GM21390 (cell line): ENCODE data around the gene CDX2.
A peak's percentile ranks its signal among the peaks of the same experiment; 100 is the strongest.
"Not testable (repeated sequence)": the region's sequence is repeated elsewhere in the genome, so short reads cannot be mapped to it uniquely, and the experiment has no call there.

Experiments used
- ATAC-seq: cut with Tn5 transposase; IDR thresholded peaks from one replicate; pipeline ENCODE4 v1.9.1; 2021; ENCODE audit not compliant: unreplicated experiment

The CDX2 gene

DNA sequence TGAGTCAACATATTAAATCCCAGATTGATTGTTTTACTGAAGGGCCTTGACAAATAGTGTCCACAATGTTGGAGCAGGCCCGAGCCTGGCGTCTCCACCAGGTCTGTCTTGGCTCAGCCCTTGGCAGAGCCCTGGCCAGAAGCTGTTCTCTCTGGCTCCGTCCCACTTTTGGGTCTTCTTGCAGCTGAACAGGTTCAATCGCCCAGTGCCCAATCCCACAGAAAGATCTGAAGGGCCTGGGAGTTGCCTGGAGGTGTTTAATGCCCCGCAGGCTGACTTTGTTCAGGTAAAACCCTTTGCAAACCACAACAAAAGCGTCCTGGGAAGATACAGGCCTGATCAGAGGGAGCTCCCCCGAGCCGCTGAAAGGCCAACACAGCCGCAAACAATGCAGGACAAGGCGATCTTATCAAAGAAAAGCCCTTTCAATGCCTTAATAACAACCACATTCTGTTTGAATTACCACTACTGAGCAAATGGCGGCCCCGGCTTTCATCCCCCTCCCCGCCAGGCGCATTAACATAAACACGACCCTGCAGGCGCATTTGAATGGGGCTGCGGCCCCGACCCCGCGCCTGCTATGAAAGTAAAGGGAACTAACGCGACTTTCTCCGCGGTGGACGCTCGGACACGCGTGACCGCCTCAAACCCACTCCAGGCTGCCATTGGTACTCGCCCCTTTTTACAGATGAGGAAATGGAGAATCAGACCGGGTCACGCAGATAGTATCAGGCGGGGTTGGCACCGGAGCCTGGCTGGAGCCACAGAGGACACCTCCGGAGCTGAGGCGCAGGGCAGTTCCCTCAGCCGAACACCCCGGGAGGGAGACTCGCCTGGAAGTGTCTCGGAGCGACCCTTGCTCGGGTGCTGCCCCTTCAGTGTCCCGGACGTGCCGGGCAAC lies 3.1 kb downstream of the CDX2 start:
- no peak for ATAC-seq

DNA sequence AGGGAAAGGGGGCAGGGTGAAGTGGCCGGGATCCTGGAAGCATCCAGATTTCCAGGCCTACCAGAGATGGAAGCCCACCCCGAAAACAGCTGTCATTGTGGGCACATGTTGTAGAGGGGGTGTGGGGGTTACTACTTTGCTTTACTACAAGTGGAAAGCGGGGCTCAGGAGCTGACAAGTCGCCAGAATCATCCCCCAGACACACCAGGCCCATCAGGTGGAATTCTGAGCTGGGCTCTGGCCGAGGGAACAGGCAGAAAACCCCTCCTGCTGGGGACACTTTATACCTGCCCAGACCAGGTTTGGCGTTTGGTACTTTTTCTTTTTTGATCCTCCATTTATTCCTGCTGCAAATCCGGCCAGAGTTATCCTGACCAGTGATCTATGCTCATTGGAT lies 3.8 kb downstream of the CDX2 start:
- ATAC-seq: no peak

DNA sequence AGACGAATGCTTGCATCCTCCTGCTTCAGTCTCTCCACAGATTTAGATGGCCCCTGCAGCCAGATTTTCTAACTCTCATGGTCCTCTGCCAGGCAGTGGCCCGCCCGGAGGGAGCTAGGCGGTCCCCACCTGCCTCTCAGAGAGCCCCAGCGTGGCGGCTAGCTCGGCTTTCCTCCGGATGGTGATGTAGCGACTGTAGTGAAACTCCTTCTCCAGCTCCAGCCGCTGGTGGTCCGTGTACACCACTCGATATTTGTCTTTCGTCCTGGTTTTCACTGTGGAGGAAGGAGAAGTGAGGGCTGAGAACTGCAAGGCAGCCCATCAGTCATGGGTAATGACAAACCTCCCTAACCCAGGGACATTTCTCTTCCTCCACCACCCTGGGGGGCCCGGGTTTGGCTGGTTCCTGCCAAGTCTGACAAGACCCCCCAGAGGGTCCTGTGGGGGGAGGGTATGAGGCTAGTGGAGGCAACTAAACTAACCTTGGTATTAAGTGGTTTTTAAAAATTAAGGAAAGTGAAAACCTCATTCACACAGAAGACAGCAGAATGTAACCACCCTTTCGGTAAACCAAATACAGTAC lies 4.3 kb downstream of the CDX2 start:
- no peak for ATAC-seq

DNA sequence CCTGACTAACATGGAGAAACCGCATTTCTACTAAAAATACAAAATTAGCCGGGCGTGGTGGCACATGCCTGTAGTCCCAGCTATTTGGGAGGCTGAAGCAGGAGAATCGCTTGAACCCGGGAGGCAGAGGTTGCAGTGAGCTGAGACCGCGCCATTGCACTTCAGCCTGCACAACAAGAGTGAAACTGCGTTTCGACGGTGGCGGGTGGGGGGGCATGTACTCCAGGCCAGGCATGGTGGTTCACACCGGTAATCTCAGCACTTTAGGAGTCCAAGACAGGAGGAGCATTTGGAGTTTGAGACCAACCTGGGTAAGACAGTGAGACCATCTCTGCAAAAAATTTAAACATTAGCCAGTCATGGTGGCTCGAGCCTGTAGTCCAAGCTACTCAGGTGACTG lies 4.9 kb downstream of the CDX2 start:
- ATAC-seq: not testable (repeated sequence)

DNA sequence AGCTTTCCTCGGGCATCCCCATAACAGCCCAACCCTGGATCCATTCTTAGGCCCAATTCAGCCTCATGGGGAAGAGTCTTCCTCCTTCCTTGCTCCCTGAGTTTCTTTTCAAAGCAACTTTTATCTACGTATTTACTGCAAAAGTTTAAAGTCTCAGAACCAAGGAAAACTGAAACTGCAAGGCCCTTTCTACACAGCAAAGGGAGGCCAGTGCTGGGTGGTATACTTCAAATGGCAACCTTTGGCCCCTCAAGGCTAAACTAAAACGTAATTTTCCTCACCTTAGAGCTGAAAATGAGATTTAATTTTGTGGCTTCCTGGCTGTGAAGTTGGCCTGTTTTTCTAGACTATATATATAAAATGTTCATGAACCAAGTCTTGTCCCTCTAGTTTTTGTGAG lies 5.6 kb downstream of the CDX2 start:
- ATAC-seq: no peak

DNA sequence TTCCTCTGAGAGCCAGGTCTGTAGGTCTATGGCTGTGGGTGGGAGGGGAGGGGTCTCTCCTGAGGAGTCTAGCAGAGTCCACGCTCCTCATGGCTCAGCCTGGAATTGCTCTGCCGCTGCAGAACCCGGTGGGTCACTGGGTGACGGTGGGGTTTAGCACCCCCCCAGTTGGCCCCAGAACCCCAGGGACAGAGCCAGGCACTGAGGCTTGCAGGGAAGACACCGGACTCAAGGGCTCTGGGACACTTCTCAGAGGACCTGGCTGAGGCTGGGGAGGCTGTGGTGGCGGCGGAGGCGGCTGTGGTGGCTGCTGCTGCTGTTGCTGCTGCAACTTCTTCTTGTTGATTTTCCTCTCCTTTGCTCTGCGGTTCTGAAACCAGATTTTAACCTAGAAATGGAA lies 6.1 kb downstream of the CDX2 start:
- no peak for ATAC-seq

DNA sequence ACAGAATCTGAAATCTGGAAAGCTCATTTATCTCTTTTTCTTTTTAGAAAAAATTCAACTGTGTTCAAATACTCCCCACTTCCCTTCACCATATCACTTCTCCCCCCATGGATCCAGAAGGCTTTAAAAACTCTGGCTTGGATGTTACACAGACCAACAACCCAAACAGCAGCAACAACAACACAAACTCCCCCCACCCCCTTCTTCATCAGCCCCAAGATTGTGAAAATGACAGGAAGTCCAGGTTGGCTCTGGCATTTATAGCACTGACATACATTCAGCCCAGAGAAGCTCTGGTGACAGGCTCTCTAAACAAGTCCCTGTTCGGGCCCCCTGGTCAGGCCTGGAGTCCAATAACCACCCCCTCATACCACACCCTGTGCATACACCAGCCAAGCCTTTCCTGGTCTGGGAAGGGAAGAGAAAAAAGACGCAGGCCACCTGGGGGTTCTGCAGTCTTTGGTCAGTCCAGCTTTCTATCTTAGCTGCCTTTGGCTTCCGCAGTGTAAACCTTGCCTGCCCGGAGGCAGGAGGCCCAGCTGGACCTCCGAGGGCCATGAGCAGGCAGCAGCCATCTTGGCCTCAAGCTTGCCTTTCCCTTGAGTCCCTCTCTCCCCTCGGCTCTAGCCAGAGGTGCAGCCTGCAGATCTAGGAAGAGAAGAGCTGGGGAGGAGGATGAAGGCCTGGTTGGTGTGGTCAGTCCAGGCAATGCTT lies 6.8 kb downstream of the CDX2 start:
- no peak for ATAC-seq

DNA sequence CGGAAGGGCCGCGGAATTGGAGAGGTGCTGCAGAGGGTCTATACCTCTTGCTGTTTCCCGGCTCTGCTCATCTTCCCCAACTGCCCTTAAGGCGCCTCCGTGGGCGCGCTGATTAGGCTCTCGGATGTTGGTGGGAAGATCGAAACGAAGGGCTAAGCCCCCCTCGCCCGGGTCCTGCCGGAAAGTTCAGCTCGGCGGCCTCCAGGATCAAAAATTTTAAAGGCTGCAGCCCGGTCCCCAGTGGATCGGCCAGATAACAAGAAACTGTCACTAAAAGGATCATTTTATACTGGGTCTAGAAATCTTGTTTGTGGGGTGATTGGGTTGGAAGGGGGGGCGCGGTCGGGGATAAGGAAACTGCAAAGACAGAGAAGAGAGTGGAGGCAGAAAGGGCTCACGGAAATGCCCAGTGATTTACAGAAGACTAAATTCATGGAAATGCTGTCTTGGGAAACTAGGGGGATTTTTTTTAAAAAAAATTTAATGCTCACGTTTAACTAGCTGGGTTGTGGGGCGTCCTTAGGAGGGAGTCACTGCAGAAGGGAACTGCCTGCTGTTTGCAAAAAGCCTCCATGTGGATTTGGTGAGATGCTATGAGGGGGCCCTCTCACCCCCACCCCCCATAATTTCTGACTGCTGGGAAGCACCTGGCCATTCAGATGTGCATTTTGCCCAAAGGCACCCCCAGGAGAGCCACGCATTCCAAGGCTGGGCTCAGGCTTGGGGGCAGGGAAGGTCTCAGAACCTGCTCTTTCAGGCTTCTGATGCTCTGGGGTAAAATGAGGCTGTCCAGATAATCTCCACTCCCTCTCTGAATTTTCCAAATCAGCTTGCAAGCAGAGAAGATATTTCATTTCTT lies 7.7 kb downstream of the CDX2 start:
- ATAC-seq: no peak

DNA sequence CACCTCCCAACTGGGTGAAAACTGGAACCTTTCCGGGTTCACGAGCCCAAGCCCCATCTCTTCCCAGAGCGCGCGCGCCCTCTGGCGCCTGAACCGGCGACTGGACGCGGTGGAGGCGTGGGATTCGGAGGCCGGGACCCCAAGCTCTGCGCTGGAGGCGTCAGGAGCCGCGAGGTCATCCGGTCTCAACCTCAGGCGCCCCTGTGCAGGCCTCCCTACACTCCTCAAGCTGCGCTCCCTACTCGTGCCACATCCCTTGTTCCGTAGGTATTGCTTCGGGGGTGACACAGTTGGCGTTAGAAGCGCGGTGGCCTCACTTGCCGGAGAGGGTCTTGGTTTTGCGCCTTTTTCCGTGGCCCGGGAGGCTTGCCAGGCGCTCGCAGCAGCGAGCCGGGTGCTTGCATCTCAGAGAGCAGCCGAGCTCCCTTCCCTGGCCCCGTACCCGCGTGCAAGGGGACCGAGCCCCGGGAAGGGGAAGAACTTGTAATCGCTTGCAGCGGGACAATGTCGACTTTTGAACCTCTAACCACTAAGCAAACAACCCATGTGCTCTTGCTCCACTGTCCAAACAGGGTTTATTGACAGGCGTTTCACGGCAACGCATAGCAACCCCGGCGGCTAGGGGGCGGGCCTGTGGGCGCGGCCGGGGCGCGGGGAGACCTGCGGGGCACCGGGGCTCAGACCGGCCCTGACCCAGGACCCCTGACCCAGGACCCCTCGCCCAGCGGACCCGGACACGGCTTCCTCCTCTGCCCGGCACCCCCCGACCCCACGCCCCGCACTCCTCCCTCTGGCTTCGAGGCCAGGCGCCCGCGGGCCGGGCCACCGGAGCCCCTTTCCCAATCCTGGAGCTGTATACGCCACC lies 8.5 kb downstream of the CDX2 start:
- no peak for ATAC-seq

DNA sequence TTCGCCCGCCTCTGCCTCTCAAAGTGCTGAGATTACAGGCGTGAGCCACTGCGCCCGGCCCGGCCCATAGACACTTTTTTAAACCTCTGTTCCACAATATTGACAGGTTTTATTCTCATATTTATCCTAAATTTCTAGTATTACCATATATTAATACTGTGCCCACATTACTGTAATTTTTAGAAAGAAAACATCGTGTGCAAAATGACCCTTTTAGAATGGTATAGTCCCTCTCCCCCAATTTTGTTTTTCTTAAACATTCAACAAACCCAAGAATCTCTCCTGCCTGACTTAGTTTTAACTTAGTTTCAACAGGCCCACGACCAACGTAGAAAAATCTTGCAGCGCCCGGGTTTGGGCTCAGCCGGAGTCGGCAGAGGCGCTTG lies 9.1 kb downstream of the CDX2 start:
- ATAC-seq: no peak

DNA sequence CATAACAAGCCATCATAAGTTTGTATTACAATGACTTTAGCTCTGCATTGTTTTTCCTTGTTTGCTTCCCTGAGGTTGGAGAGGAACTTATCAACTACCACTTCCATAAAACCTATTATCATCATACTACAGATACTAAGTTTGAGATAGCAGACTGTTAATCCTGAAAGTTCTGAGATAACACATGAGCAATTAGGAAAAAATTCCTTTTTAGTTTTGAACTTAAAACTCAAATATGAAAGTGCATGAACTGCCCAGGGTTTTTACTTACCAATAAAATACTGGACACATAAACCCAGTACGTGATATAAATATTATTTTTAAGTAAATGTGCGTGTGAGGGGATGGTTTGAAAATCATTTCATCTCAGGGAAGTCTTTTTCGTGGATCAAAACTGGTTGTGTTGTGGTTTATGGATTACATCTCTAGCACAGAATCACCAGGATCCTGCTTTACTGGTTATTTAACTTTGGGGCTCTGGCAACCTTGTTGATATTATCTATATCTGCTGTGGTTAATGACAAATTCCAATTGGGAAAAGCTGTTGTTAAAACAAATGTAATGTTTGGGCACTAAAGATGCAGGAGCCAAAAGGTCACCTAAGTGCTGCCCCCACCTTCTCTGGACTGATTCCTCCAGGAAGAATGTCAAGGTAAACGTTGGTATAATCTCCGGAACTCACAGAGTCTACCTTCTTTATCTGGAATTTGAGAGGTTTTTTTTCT lies 12.4 kb downstream of the CDX2 start:
- ATAC-seq: no peak

DNA sequence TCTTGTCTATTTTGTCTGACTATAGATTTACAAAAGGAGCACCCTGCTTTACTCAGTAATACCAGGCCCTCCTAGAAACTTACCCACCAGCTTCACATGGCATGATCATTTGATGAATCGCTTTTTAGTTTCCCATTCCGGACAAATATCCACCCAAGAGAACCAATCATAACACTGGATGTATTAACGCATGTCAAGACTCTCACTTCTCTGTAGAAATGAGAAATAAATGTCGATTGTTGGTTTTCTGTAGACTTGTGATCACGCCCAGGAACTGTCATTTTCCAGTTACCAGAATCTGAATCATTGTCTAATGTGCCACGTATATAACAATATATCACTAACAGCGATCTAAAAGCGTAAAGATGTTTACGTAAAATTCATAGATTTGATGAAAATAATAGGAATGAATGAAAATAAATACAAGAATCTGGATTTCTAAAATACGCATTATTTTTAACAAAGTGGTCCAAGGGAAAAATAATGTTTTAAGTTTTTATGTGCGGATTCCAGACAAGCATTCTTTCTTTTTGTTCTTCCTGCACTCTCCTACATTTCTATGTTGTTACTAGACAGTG lies 14.0 kb downstream of the CDX2 start:
- ATAC-seq: no peak

DNA sequence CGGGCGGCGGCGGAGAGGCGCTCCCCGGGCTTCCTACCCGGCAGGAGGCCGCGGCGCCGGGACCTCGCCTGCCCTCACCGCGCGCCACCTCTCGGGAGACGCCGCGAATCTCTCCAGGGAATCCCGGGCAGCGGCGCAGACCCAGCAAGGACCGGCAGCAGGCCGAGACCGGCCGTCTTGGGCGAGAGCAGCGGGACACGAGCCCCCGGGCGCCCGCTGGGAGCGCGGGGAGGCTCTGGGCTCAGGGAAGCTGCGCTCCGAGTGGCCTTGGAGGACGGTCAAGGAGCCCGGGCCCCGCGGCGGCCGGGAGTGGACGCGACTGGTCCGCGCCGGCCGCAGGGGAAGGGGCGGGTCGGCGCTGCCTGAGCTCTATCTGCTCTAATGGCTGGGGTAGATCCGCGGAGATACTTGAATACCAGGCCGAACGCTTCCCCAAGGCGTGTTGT lies 14.7 kb downstream of the CDX2 start:
- ATAC-seq: peak; percentile 30

DNA sequence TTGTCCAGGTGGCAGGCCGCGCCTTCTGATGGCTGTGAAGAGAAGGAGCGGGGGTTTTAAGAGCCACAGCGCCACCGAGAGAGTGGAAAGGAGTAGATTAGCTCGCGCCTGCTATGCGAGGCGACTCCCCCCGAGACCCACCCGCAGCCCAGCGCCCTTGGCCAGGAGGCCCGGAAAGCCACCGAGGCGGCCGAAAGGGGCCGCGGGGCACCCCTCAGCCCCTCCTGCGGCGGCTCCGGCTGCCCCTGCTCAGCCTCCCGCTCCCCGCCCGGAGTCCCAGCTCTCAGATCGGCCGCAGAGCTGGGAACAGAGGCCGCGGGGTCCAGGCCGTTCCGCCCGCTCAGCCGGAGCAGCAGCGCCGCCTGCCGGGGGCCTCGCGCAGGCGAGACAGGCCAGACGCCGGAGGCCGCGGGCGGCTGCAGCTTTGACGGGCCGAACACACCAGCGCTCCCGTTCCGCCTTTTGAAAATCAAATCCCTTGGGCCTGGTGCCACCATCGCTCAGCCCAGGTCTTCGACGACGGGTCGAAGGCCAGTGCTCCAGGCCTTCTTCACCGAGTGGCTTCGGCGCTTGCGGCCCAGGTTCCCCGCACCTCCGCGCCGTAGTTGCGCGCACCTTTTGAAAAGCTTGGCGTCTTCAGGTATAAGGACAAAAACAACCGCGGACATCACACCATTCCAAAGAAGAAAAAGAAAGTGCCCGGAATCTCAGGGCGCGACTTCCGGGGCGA lies 15.3 kb downstream of the CDX2 start:
- peak; percentile 89 for ATAC-seq

DNA sequence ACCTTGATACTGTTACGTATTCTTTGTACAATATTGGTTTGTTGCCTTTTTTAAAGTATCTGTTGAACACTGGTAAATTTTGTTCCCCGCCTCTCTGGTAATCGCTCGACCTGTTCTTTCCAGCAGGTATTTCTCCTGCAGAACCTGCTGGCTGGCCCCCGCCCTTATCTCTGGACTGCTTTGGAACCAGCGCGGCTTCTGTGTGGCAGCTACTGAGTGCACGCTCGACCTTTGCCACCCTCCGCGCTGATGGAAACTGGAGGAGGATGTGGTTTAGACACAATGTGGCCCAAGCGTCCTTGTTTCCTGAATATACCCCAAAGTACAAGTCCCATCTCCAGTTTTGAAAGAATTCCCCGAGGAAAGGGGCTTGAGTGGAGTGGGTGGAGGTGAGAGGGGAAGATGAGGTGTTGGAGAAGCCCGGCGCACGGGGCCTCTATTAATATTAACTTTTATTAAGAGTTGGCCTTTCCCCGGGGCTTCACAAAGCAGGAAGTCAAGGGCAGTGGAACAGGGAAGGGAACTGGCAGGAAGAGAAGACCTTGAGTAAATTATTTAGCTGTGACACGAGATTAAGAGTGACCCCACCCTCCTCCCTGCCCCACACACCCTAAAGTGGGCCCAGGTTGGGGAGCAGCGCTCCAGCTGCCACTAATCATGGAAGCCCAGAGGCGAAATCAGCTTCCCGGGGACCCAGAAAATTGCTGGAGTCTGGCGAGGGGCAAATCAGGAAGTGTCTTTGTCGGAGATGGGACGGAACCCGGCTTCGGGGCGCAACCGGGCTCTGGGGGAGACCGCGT lies 16.0 kb downstream of the CDX2 start:
- ATAC-seq: no peak

DNA sequence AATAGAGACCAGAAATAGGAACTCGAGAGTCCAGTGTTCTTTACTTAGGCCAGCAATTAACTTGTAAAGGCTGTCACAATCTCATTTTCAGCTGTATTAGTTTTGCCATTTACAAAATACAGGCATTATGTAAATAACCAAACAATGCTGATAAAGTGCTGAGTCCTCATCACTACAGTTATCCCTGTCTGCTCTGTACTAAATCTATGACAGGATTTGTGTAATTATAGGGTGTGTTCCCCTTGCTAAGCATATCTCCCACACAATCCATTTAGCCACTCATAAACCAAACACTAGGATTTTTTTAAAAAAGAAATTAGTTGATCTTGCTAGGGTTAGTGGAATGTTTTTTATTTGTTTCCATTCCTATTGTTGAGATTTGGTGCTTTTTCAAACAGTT lies 26.1 kb downstream of the CDX2 start:
- ATAC-seq: no peak

DNA sequence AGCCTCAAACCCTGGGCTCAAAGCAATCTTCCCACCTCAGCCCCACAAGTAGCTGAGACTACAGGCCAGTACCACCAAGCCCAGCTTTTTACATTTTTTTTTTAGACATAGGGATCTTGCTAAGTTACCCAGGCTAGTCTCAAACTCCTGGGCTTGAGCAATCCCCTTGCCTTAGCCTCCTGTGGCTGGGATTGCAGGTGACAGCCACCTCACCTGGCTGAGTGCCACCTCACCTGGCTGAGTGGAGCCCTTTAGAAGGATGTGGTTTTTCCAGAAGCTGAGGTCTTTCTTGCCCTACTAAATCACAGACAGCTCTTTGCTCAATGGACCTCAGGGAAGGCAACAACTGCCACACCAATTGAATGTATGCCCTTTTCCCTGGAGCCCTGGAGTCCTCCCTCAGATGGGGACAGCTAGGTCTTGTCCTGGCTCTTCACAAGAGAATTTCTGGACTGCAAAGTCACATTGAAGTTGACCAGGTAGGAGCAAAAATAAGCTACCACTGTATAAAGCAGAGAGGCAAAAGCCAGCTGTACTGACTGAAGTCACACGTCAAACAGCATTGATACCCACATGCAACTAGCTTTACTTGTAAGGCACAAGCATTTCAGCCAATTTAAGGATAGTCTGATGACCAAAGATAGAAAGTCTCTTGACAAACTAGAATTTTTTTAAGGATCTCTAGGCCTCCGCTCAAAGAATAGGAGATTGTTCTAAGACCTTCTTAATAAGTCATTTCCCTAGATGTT lies 35.4 kb downstream of the CDX2 start:
- no peak for ATAC-seq
